MG63 (cell line): ENCODE data around the gene FAM83F. TPM values are rescaled to one million over a fixed set of nuclear protein-coding genes. Genes with fewer than 3 reads are reported as not detected.
"Not testable (repeated sequence)": the region's sequence is repeated elsewhere in the genome, so short reads cannot be mapped to it uniquely, and the experiment has no call there.

ENCODE experiments used
- DNase-seq: peaks from one replicate; pipeline ENCODE4 v3.0.0-alpha.2; 2020
- H3K27me3 ChIP-seq: fragments of 250-450 bp; sonication (Bioruptor Pico); 2 replicates; pipeline ENCODE4 v1.5.1; 2020; ENCODE audit warnings: mild to moderate bottlenecking, moderate library complexity
- H3K36me3 ChIP-seq: fragments of 250-450 bp; sonication (Bioruptor Pico); 2 replicates; pipeline ENCODE4 v1.5.1; 2020; ENCODE audit warnings: mild to moderate bottlenecking, moderate library complexity
- H3K4me3 ChIP-seq: fragments of 250-450 bp; sonication (Bioruptor Pico); 2 replicates; pipeline ENCODE4 v1.5.1; 2020; ENCODE audit warnings: mild to moderate bottlenecking, moderate library complexity
- H3K9me3 ChIP-seq: fragments of 250-450 bp; sonication (Bioruptor Pico); 2 replicates; pipeline ENCODE4 v1.5.1; 2020; ENCODE audit warnings: mild to moderate bottlenecking, moderate library complexity
- total RNA-seq: library from RNA; depleted of rRNA; stranded (reverse); fragments of >200 nt; shearing (Covaris generic); gene quantifications from 2 replicates; pipeline ENCODE4 v1.2.3, GENCODE V29; 2014; ENCODE audit warnings: low replicate concordance; rRNA removed

FAM83F gene
- not detected in 2 replicates for total RNA-seq

- Histone ChIP-seq H3K27me3 (no peaks in the 10 kb centered on the region), H3K9me3 (no peaks in the 10 kb centered on the region), H3K36me3 (no peaks in the 10 kb centered on the region), H3K4me3 (no peak within 1 kb of the TSS)
- DNase-seq = no peak
These were observed at the start of gene FAM83F for GRCh38 chr22:39994566-39995392. TSS of gene FAM83F (plus strand) at chr22:39994954. CDS start at chr22:39995043, 89 bp downstream.

GRCh38 chr22:39946126-39946502 is 48.6 kb upstream of the FAM83F start:
- H3K9me3 ChIP-seq = no peaks in the 10 kb centered on the region
- H3K36me3 ChIP-seq = no peaks in the 10 kb centered on the region
- DNase-seq = no peak
- H3K4me3 ChIP-seq = no peak overlapping the region
- H3K27me3 ChIP-seq = no peaks in the 10 kb centered on the region

GRCh38 chr22:39946503-39947219 is 48.1 kb upstream of the FAM83F start:
- no peaks in the 10 kb centered on the region for H3K36me3 ChIP-seq
- no peaks in the 10 kb centered on the region for H3K27me3 ChIP-seq
- DNase-seq = no peak
- no peaks in the 10 kb centered on the region for H3K9me3 ChIP-seq
- H3K4me3 ChIP-seq = no peak overlapping the region

GRCh38 chr22:39947220-39948216 is 47.2 kb upstream of the FAM83F start:
- DNase-seq = no peak
- H3K9me3 ChIP-seq = no peaks in the 10 kb centered on the region
- no peaks in the 10 kb centered on the region for H3K36me3 ChIP-seq
- H3K27me3 ChIP-seq = no peaks in the 10 kb centered on the region
- no peak overlapping the region for H3K4me3 ChIP-seq

GRCh38 chr22:39949964-39950737 is 44.6 kb upstream of the FAM83F start:
- H3K4me3 ChIP-seq = no peak overlapping the region
- DNase-seq = no peak
- no peaks in the 10 kb centered on the region for H3K9me3 ChIP-seq
- no peaks in the 10 kb centered on the region for H3K36me3 ChIP-seq
- no peaks in the 10 kb centered on the region for H3K27me3 ChIP-seq

- H3K27me3 ChIP-seq, H3K9me3 ChIP-seq, H3K4me3 ChIP-seq: not testable (repeated sequence)
These were observed 43.0 kb upstream of the FAM83F start for GRCh38 chr22:39951603-39952293.

GRCh38 chr22:39952347-39952746 is 42.4 kb upstream of the FAM83F start:
- Histone ChIP-seq H3K27me3 (no peaks in the 10 kb centered on the region), H3K4me3 (no peak overlapping the region), H3K36me3 (no peaks in the 10 kb centered on the region), H3K9me3 (no peaks in the 10 kb centered on the region)
- DNase-seq = no peak

More at GRCh38 chr22:39951603-39952293, 43.0 kb upstream of the FAM83F start:
- H3K36me3 ChIP-seq, DNase-seq: not testable (repeated sequence)

GRCh38 chr22:39953101-39953500 is 41.7 kb upstream of the FAM83F start:
- Histone ChIP-seq H3K36me3 (no peaks in the 10 kb centered on the region), H3K9me3 (no peaks in the 10 kb centered on the region), H3K4me3 (no peak overlapping the region), H3K27me3 (no peaks in the 10 kb centered on the region)
- no peak for DNase-seq

GRCh38 chr22:39954584-39955055 is 40.1 kb upstream of the FAM83F start:
- Histone ChIP-seq H3K27me3 (no peaks in the 10 kb centered on the region), H3K4me3 (no peak overlapping the region), H3K9me3 (no peaks in the 10 kb centered on the region), H3K36me3 (no peaks in the 10 kb centered on the region)
- no peak for DNase-seq

GRCh38 chr22:39955675-39956074 is 39.1 kb upstream of the FAM83F start:
- no peaks in the 10 kb centered on the region for H3K36me3 ChIP-seq
- no peaks in the 10 kb centered on the region for H3K27me3 ChIP-seq
- H3K9me3 ChIP-seq = no peaks in the 10 kb centered on the region
- DNase-seq = no peak
- H3K4me3 ChIP-seq = no peak overlapping the region

GRCh38 chr22:39956932-39957664 is 37.7 kb upstream of the FAM83F start:
- H3K4me3 ChIP-seq = no peak overlapping the region
- H3K27me3 ChIP-seq = no peaks in the 10 kb centered on the region
- no peaks in the 10 kb centered on the region for H3K36me3 ChIP-seq
- H3K9me3 ChIP-seq = no peaks in the 10 kb centered on the region
- DNase-seq = no peak

GRCh38 chr22:39958009-39958711 is 36.6 kb upstream of the FAM83F start:
- Histone ChIP-seq H3K36me3 (no peaks in the 10 kb centered on the region), H3K9me3 (no peaks in the 10 kb centered on the region), H3K4me3 (no peak overlapping the region), H3K27me3 (no peaks in the 10 kb centered on the region)
- DNase-seq = no peak

- no peak for DNase-seq
- Histone ChIP-seq H3K9me3 (no peaks in the 10 kb centered on the region), H3K4me3 (no peak overlapping the region), H3K36me3 (no peaks in the 10 kb centered on the region), H3K27me3 (no peaks in the 10 kb centered on the region)
These were observed 35.7 kb upstream of the FAM83F start for GRCh38 chr22:39958949-39959639.
